GM18502 (cell line): ENCODE results near the gene NRP1.
"Not testable (repeated sequence)": the region's sequence is repeated elsewhere in the genome, so short reads cannot be mapped to it uniquely, and the experiment has no call there.

Source experiments
- ATAC-seq: cut with Tn5 transposase; IDR thresholded peaks from one replicate; pipeline ENCODE4 v1.9.1; 2021; ENCODE audit warnings: mild to moderate bottlenecking; ENCODE audit not compliant: unreplicated experiment, poor library complexity

The NRP1 gene

GRCh38 chr10:33327751-33328150, 6.7 kb downstream of the NRP1 start:
- ATAC-seq, result no peak

DNA sequence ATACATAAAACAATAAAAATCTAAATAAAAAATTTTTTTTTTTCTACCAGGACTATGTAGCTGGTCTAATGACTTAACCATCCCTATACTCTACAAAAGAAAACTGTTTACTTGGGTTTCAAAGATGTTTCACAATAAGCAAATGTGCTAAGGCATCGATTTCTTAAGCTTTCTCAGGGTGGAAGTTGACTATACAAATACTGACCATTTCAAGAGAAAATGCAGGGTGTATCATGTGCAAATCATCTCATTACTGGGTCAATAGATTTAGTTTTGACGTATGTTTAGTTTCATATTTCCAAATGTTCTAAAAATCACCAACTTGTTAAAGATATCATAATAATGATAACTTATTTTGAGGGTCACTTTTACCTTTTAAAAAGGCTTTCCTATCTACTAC, 7.5 kb downstream of the NRP1 start:
- ATAC-seq, result no peak

- no peak for ATAC-seq
These were observed 8.5 kb downstream of the NRP1 start for GRCh38 chr10:33325929-33326328.

- no peak for ATAC-seq
These were observed 10.7 kb downstream of the NRP1 start for GRCh38 chr10:33323721-33324120.

GRCh38 chr10:33321516-33321915, 13.0 kb downstream of the NRP1 start:
- no peak for ATAC-seq

- ATAC-seq, result no peak
These were observed 14.2 kb downstream of the NRP1 start for GRCh38 chr10:33320288-33320687.

- no peak for ATAC-seq
These were observed 18.6 kb downstream of the NRP1 start for GRCh38 chr10:33315891-33316290.

DNA sequence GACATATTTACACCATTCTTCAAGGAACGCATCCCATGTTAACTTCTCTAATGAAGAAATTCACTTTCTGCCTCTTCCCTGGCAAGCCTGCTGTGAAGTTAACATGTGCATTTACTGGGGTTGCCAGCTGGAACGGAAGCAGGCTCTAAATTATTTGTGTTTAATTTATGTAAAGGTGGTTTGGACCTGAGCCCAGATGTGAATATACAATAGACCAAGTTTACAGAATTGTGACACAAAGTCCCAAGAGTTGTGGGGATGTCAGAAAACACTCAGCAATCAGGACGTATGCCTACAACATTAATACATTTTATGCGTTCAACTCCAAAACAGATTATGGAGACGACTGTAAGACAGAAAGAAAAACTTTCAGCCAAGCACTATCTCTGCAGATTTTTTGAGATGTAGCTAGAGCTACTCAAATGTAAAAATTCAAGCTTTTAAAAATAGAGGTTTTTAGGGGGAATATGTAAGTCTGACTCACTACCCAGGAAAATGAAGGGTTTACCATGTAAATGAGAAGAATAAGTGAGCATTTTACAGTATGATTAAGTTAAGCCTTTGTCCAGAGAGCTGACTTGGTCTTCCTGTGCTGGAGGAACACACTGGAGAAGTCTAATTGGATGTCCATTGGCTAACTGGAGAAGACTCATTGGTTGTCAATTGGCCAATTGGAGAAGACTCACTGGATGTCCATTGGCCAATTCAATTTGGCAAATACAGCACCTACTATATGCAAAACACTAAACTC, 19.5 kb downstream of the NRP1 start:
- no peak for ATAC-seq

DNA sequence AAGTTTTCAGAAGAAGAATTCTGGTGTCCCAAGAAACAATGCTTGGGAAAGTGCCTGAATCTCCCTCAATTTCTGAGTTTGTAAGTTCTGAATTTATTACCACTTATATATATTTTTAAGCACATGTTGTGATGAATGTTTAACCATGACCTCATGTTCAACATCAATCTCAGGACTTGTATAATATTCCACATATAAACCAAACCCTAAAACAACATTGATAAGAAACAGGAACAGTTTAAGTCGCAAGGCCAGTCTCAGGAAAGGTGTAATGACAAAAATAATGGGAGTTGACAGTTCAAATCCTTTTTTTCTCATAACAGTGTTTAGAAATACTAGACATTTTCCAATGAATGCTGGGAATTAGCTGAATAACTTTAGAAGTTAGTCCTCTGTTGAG, 22.8 kb downstream of the NRP1 start:
- ATAC-seq, result no peak

- ATAC-seq, result no peak
These were observed 23.6 kb downstream of the NRP1 start for GRCh38 chr10:33310853-33311252.

DNA sequence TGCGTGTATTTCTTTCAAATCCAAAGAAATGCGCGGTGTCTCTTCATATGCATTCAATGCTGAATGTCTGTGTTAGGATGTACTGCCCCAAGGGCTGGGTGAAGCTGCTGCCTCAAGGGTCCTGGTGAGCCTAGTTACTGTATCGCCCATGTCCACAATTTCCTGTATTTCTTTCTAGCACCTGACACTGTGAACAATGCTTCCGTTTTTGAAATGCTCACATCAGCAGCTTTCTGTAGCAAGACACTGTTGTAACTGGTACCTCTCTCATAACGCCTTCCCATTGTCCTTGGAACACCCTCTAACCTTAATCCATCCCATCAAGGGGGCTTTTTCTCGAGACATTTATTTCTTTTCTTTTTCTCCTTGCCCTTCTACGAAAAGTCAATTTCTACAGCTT, 25.1 kb downstream of the NRP1 start:
- ATAC-seq, result no peak

DNA sequence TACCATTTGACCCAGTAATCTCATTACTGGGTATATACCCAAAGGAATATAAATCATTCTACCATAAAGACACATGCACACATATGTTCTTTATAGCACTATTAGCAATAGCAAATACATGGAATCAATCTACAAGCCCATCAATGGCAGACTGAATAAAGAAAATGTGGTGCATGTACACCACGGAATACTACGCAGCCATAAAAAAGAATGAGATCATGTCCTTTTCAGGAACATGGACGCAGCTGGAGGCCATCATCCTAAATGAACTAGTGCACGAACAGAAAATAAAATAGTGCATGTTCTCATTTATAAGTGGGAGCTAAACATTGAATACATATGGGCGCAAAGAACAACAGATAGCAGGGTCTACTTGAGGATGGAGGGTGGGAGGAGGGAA, 26.6 kb downstream of the NRP1 start:
- no peak for ATAC-seq

DNA sequence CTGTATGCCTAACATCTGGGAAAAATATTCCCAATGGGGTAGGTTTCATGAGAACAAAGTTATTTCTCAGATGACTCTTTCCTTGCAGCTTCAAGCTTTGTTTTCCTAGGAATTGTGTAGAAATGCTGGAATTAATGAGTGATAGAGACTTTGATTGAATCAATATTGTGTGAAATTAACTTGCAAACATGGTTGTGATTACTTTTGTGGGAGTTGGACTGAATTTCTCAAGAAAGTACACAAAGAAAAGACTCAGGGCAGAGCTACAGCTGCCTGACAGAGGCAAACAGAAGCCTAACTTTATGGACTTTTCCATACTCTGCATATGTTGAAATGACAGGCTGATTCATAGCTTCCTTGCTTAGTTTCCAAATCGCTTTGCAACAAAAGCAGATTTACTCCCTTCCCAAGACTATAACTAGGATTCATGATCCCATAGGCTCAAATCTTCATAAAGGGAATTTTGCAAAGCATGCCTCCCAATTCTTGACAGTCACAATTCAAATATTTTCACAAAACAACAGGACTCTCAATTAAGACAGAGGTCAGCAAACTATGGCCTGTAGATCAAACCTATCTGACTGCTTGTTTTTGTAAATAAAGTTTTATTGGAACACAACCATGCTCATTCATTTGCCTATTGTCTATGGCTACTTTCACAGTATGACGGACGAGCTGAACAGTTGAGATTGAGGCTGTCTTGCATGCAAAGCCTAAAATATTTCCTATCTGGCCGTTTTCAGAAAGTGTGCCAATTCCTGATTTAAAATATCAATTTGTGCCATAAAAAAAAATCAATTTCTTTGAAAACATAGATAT, 27.6 kb downstream of the NRP1 start:
- no peak for ATAC-seq

DNA sequence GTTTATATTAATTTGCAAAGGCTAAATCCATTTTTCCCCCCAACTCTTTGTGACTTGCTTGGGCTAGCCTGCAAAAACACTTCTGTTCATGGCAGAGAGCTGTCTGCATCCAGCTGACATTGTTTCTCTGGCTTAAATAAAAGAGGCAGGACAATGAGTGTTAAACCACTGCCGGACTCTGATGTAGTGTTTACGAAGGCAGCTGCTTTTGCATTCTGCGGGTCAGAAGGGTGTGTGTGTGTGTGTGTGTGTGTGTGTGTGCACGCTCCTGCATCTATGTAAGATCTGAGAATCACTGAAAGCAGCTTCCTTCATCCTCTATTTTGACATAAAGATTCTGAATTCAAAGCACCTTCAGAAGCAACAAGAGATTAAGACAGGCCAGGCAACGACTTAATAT, 28.3 kb downstream of the NRP1 start:
- no peak for ATAC-seq

- ATAC-seq, result no peak
These were observed 29.8 kb downstream of the NRP1 start for GRCh38 chr10:33304423-33305225.

DNA sequence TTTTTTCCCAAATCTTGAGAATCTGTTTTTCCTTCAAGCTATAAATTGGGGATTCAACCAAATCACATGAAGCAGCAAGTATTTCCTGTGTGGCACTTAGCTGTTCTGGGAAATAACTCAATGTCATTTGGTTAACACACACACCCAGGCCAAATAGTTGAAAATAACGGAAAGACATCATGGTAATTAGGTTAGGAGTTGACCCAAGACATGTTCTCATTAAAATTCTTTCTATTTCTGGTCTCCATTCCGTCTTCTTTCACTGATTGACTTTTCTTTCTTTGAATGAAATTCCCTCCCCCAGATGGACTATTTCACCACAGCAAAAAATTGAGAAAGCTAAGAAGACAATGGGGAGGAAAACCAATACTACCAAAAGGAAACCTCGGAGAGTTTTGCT, 30.5 kb downstream of the NRP1 start:
- ATAC-seq, result no peak

DNA sequence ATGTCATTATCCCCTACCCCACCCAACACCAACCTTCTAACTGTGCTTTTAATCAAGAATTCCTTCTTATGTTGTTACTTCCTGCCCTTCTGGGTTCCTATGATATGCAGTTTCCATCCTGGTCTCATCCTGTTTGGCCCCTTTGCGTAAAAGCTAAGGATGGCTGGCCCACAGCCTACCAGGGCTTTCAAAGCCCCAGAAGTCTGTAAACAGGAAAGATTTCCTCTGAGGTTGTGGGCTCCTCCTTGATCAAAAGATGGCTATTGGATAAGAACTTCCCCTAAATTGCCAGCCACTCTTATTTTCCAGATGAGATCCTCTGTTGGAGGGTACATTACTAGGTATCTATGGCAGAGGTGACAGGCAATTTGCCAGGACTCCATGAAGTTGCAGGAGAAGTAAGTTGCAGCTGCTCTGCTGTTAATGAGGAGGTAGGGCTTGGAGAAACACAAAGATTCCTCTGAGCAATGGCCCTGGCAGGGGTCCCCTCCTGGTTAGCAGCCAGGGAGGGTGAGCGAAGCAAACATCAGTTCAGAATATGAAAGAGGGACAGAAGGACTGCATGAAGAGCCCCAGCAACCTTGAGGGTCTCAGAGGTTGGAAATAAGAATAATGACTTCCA, 32.1 kb downstream of the NRP1 start:
- ATAC-seq, result no peak

DNA sequence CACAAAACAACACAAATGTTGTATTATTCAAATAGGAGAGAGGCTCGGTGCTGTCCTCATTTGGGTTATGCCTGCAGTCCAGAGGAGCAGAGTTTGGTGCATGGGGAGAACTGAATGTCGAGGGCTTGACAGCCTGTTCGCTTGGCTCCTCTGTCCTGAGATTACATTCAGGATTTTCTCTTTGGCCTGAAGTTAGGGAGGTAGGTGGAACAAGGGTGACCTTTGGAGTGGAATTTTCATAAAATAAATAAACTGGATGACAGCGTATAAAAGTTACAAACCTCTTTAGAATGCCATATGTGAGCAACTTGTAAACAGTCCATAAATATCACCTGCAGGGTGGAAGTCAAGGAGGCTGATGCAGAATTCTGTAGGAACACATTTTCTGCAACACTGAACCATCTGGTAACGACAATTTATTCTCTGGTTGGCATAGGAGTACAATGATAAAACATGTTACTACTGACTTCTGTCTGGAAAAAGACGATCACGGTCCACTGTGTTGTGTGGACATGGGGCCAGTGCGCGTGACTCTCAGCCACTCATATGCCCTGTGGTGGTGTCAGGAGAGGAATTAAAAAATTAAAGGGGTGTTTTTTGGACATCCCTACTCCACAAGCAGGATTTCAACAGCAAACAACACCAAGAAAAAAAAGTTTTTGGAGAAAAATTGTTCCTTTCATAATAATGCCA, 33.2 kb downstream of the NRP1 start:
- ATAC-seq, result no peak

DNA sequence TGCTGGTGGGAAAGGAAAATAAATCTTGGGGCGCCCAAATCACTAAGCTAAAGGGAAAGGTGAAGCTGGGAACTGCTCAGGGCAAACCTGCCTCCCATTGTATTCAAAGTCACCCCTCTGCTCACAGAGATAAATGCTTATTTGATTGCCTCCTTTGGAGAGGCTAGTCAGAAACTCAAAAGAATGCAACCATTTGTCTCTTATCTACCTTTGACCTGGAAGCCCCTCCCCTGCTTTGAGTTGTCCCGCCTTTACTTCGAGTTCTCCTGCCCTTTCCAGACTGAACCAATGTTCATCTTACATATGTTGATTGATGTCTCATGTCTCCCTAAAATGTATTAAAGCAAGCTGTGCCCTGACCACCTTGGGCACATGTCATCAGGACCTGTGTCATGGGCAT, 33.9 kb downstream of the NRP1 start:
- ATAC-seq, result not testable (repeated sequence)

GRCh38 chr10:33298893-33299292, 35.6 kb downstream of the NRP1 start:
- ATAC-seq, result no peak
